ENCODE results near the gene WNT4.

- no peak for TF ChIP-seq CTCF (IDR thresholded peaks at IDR 0.05)
- no peak for TF ChIP-seq POLR2A (IDR thresholded peaks at IDR 0.05)
These were observed 42.2 kb upstream of the WNT4 start for GRCh38 chr1:22184892-22185612.
